ENCODE data around the gene CCND1. TPM values are rescaled to one million over a fixed set of nuclear protein-coding genes. Genes with fewer than 3 reads are reported as not detected.

The CCND1 gene
- total RNA-seq, 1 experiment from 2014 or later: 868 TPM

GRCh38 chr11:69604055-69604454 is 36.9 kb upstream of the CCND1 start:
- ATAC-seq: no peak
- Histone ChIP-seq H3F3A (ENCODE audit: low read length, unreplicated experiment) (no peaks in the 10 kb centered on the region), H2AFZ (ENCODE audit: low read length) (no peak overlapping the region), H3K36me3 (ENCODE audit: low read depth, low read length) (no peaks in the 10 kb centered on the region), H3K4me2 (ENCODE audit: low read length) (no peak overlapping the region), H3K4me1 (ENCODE audit: insufficient read depth, low read length) (no peaks in the 10 kb centered on the region), H3K27me3 (ENCODE audit: low read length) (no peaks in the 10 kb centered on the region), H3K9me2 (replicated peaks; ENCODE audit: low read length) (no peaks in the 10 kb centered on the region), H4K20me1 (ENCODE audit: low read length) (no peaks in the 10 kb centered on the region), H3K27ac (ENCODE audit: low read length) (no peak overlapping the region), H3K4me3 (ENCODE audit: low read length) (no peak overlapping the region), H3K9ac (ENCODE audit: low read length) (no peak overlapping the region), H3K9me3 (ENCODE audit: low read length) (no peaks in the 10 kb centered on the region), H3K79me2 (ENCODE audit: low read length) (no peaks in the 10 kb centered on the region)
- intact Hi-C loops (cut with micrococcal nuclease): no loop called here
- BruUV-seq (replicated peaks): no TSS peak
- POLR2A ChIA-PET (ENCODE audit: unreplicated experiment): no interaction called here
- CTCF ChIA-PET: no interaction called here
- no peak for DNase-seq
- no peak for TF ChIP-seq EZH2phosphoT487 (IDR thresholded peaks at IDR 0.05; ENCODE audit: borderline replicate concordance, low read length)

DNA sequence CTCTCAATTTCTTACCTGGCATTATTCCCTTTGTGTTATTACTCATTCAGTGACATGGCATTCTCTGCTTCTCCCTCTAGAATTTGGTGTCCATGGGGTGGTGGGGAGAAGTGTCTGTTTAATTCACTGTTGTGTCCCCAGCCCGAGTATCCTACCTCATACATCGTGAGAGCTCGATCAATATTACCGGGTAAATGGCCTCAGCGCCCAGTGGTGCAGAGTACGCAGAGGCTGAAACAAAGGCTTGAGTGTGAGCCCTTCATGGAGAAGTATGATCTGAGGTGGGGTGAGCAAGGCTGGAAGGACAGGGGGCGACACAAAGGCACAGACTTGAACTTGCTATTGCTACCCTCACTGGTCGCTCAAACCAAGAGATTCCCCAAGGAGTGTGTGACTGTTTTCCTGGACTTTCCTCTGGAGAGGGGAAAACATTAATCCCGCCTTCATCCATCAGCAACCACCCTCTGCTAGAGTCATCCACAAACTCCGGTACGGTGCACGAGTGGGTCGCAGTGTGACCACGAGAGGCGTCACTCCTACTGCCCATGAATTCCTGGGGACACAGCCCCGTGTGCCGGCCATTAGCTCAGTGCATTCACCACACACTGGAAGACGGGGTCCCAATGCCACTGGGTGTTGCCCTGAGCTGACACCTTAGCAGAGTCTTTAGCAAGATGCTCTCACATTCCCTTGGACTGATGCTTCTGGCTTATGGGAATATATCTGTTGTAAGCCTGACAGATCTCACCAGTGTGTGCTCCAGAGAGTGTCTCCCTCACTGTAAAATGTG is 35.0 kb upstream of the CCND1 start:
- Histone ChIP-seq H3K27ac (ENCODE audit: low read length) (no peak overlapping the region), H3K27me3 (ENCODE audit: low read length) (no peaks in the 10 kb centered on the region), H3F3A (ENCODE audit: low read length, unreplicated experiment) (no peaks in the 10 kb centered on the region), H3K4me1 (ENCODE audit: insufficient read depth, low read length) (no peaks in the 10 kb centered on the region), H3K4me2 (ENCODE audit: low read length) (no peak overlapping the region), H3K36me3 (ENCODE audit: low read depth, low read length) (no peaks in the 10 kb centered on the region), H4K20me1 (ENCODE audit: low read length) (no peaks in the 10 kb centered on the region), H3K79me2 (ENCODE audit: low read length) (no peaks in the 10 kb centered on the region), H3K9me2 (replicated peaks; ENCODE audit: low read length) (no peaks in the 10 kb centered on the region), H3K9ac (ENCODE audit: low read length) (no peak overlapping the region), H3K4me3 (ENCODE audit: low read length) (no peak overlapping the region), H2AFZ (ENCODE audit: low read length) (no peak overlapping the region), H3K9me3 (ENCODE audit: low read length) (no peaks in the 10 kb centered on the region)
- POLR2A ChIA-PET (ENCODE audit: unreplicated experiment): no interaction called here
- DNase-seq: no peak
- no TSS peak for BruUV-seq (replicated peaks)
- intact Hi-C loops (cut with micrococcal nuclease): no loop called here
- TF ChIP-seq EZH2 (IDR thresholded peaks at IDR 0.05; ENCODE audit: low read length, unreplicated experiment) (no peak), CTCF (conservative IDR thresholded peaks at IDR 0.05; ENCODE audit: low read depth, low read length) (no peak), EZH2phosphoT487 (IDR thresholded peaks at IDR 0.05; ENCODE audit: borderline replicate concordance, low read length) (no peak)
- CTCF ChIA-PET: no interaction called here
- ATAC-seq: no peak

GRCh38 chr11:69609351-69609750 is 31.6 kb upstream of the CCND1 start:
- POLR2A ChIA-PET (ENCODE audit: unreplicated experiment): no interaction called here
- no peaks in the 10 kb centered on the region for H3K27me3 ChIP-seq (ENCODE audit: low read length)
- no peaks in the 10 kb centered on the region for H3K9me3 ChIP-seq (ENCODE audit: low read length)
- DNase-seq: peak; percentile 8
- no peak overlapping the region for H3K4me2 ChIP-seq (ENCODE audit: low read length)
- H3K9me2 ChIP-seq (replicated peaks; ENCODE audit: low read length): no peaks in the 10 kb centered on the region
- H2AFZ ChIP-seq (ENCODE audit: low read length): no peak overlapping the region
- BruUV-seq (replicated peaks): no TSS peak
- no peak for TF ChIP-seq CTCF (conservative IDR thresholded peaks at IDR 0.05; ENCODE audit: low read depth, low read length)
- TF ChIP-seq EZH2phosphoT487 (IDR thresholded peaks at IDR 0.05; ENCODE audit: borderline replicate concordance, low read length): no peak
- TF ChIP-seq EZH2 (IDR thresholded peaks at IDR 0.05; ENCODE audit: low read length, unreplicated experiment): no peak
- intact Hi-C loops (cut with micrococcal nuclease): no loop called here
- no peaks in the 10 kb centered on the region for H3K4me1 ChIP-seq (ENCODE audit: insufficient read depth, low read length)
- no peak overlapping the region for H3K27ac ChIP-seq (ENCODE audit: low read length)
- H3K4me3 ChIP-seq (ENCODE audit: low read length): no peak overlapping the region
- CTCF ChIA-PET: no interaction called here
- no peaks in the 10 kb centered on the region for H4K20me1 ChIP-seq (ENCODE audit: low read length)
- no peak overlapping the region for H3K9ac ChIP-seq (ENCODE audit: low read length)
- H3K79me2 ChIP-seq (ENCODE audit: low read length): no peaks in the 10 kb centered on the region
- H3K36me3 ChIP-seq (ENCODE audit: low read depth, low read length): no peaks in the 10 kb centered on the region
- H3F3A ChIP-seq (ENCODE audit: low read length, unreplicated experiment): no peaks in the 10 kb centered on the region
- no peak for ATAC-seq

All from PC-3 (cell line).